Esophagus squamous epithelium (tissue), 5 donors: ENCODE results near the gene SCN9A. TPM values are rescaled to one million over a fixed set of nuclear protein-coding genes. Genes with fewer than 3 reads are reported as not detected.

ENCODE experiments used
- DNase-seq: peaks from one replicate; lab custom pipeline; 2025; lab: John Stamatoyannopoulos, UW
- H3K27ac ChIP-seq, 4 donors: fragments of 200-600 bp; sonication (generic); one replicate each; pipeline ENCODE4 v1.5.1; 2016 to 2019; ENCODE audit warnings: mild to moderate bottlenecking in 1 of 4
- H3K27me3 ChIP-seq, 4 donors: fragments of 200-600 bp; sonication (generic); 1 replicate in 3 of 4; 2 replicates in 1 of 4; pipeline versions ENCODE4 v1.5.1 to v1.6.0; 2017 to 2021; ENCODE audit warnings: antibody characterized with exemption in 1 of 4
- H3K36me3 ChIP-seq, 3 donors: fragments of 200-600 bp; sonication (generic); one replicate each; pipeline ENCODE4 v1.5.1; 2016 to 2019
- H3K4me1 ChIP-seq, 3 donors: fragments of 200-600 bp; sonication (generic); one replicate each; pipeline ENCODE4 v1.5.1; 2017 to 2019
- H3K4me3 ChIP-seq, 4 donors: fragments of 200-600 bp; sonication (generic); 1 replicate in 3 of 4; 2 replicates in 1 of 4; pipeline ENCODE4 v1.5.1; 2016 to 2019; ENCODE audit warnings: mild to moderate bottlenecking in 2 of 4, moderate library complexity in 1 of 4
- H3K9me3 ChIP-seq, 3 donors: fragments of 200-600 bp; sonication (generic); one replicate each; pipeline ENCODE4 v1.5.1; 2016 to 2019
- POLR2A ChIP-seq, 4 donors: fragments of 450-650 bp; IDR thresholded peaks; one replicate each; pipeline ENCODE4 v1.6.1; 2017; ENCODE audit warnings: antibody characterized with exemption in 4 of 4, mild to moderate bottlenecking in 4 of 4, moderate library complexity in 3 of 4
- WGBS, 2 donors: methylation state at CpG; one replicate each; pipeline ENCODE4 v1.1.5; 2018; 5-methylcytosine and 5-hydroxymethylcytosine counted together
- intact Hi-C: fragments of 100-400 bp; cut with DNase I; formaldehyde crosslinking; loops from one replicate; pipeline ENCODE4 v1.15.0; 2022
- total RNA-seq, 4 donors: library from RNA; depleted of rRNA; stranded (reverse); fragments of >200 nt; gene quantifications; one replicate each; pipeline ENCODE4 v1.1.0, GENCODE V29; 2016
- TF ChIP-seq, protein P1 (sequence below), 6 experiments: fragments of 450-650 bp in 4 of 6; fragments of 200-600 bp in 2 of 6; sonication (generic) in 2 of 6; IDR thresholded peaks; one replicate each; pipeline ENCODE4 v1.5.1; 2016 to 2019; ENCODE audit warnings: antibody characterized with exemption in 6 of 6, mild to moderate bottlenecking in 4 of 6, moderate library complexity in 4 of 6
- donor health status: DM: yes; HTN: yes; CAD: no.

The SCN9A gene
- total RNA-seq, 4 donors from 2014 or later, result 0.13 to 1.9 (median 0.77) TPM

DNA sequence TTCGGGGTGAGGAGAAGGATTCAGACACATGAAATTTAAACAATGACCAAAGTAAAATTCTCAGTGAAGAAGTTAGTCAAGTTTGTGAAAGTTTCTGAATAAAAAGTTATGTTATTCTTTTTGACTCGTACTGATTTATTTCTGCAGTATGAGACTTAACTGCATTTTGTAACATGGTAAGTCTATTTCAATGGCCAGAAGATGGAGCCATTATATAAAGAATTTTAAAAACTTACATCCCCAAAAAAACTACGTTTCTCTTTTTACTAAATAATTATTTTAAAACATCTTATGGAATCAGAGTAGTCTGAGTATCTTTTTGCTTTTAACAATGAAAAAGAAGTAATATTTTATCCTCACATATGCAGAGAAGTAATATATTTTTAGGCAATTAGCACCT lies 196.5 kb downstream of the SCN9A start:
- intact Hi-C loops, result no loop called here
- H3K27ac ChIP-seq, result no peak overlapping the region
- TF ChIP-seq POLR2A (IDR thresholded peaks at IDR 0.05), result no peak
- TF ChIP-seq, protein P1, sequence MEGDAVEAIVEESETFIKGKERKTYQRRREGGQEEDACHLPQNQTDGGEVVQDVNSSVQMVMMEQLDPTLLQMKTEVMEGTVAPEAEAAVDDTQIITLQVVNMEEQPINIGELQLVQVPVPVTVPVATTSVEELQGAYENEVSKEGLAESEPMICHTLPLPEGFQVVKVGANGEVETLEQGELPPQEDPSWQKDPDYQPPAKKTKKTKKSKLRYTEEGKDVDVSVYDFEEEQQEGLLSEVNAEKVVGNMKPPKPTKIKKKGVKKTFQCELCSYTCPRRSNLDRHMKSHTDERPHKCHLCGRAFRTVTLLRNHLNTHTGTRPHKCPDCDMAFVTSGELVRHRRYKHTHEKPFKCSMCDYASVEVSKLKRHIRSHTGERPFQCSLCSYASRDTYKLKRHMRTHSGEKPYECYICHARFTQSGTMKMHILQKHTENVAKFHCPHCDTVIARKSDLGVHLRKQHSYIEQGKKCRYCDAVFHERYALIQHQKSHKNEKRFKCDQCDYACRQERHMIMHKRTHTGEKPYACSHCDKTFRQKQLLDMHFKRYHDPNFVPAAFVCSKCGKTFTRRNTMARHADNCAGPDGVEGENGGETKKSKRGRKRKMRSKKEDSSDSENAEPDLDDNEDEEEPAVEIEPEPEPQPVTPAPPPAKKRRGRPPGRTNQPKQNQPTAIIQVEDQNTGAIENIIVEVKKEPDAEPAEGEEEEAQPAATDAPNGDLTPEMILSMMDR (IDR thresholded peaks at IDR 0.05), result no peak
- no peak for DNase-seq
- WGBS, 2 donors, result 21 to 31% methylated on average over 3 of the region's 3 CpGs
- H3K9me3 ChIP-seq, result no peaks in the 10 kb centered on the region
- no peaks in the 10 kb centered on the region for H3K36me3 ChIP-seq
- H3K4me1 ChIP-seq, result no peaks in the 10 kb centered on the region
- H3K4me3 ChIP-seq, result no peak overlapping the region
- H3K27me3 ChIP-seq, result peaks cover 0 to 9% (median 0%) of the 10 kb centered on the region in 4 donors

GRCh38 chr2:166173263-166173662 lies 202.5 kb downstream of the SCN9A start:
- no peaks in the 10 kb centered on the region for H3K36me3 ChIP-seq
- H3K4me1 ChIP-seq, result no peaks in the 10 kb centered on the region
- H3K27me3 ChIP-seq, result no peaks in the 10 kb centered on the region
- TF ChIP-seq, protein P1 (IDR thresholded peaks at IDR 0.05), result no peak
- no peak for TF ChIP-seq POLR2A (IDR thresholded peaks at IDR 0.05)
- no peak overlapping the region for H3K27ac ChIP-seq
- H3K9me3 ChIP-seq, result no peaks in the 10 kb centered on the region
- DNase-seq, result no peak
- intact Hi-C loops, result no loop called here
- H3K4me3 ChIP-seq, result no peak overlapping the region
- WGBS, 2 donors, result 83 to 86% methylated on average over 2 of the region's 2 CpGs

DNA sequence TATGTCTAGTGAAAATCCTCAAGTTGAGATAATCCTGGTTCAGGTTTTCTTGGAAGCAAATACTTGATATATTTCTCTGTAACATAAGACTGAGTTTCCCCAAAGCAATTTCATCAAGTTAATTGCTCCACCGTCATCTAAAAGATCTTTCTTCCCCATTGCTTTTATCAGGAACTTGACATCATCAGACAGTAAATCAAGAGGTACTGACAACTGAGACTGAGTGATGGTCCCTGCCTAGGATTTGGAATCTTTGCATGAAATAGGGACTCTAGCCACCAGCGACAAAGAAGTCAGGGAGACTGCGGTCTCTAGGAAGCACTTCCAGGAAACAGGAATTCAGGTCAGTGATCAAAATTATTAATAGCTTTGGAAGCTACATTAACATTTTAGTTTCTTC lies 204.5 kb downstream of the SCN9A start:
- intact Hi-C loops, result no loop called here
- Histone ChIP-seq H3K27me3 (no peaks in the 10 kb centered on the region), H3K4me1 (no peaks in the 10 kb centered on the region), H3K36me3 (no peaks in the 10 kb centered on the region), H3K4me3 (no peak overlapping the region), H3K27ac (no peak overlapping the region), H3K9me3 (no peaks in the 10 kb centered on the region)
- TF ChIP-seq, protein P1 (IDR thresholded peaks at IDR 0.05), result no peak
- TF ChIP-seq POLR2A (IDR thresholded peaks at IDR 0.05), result no peak
- no peak for DNase-seq
- 67 to 68% methylated on average over 3 of the region's 3 CpGs for WGBS, 2 donors

DNA sequence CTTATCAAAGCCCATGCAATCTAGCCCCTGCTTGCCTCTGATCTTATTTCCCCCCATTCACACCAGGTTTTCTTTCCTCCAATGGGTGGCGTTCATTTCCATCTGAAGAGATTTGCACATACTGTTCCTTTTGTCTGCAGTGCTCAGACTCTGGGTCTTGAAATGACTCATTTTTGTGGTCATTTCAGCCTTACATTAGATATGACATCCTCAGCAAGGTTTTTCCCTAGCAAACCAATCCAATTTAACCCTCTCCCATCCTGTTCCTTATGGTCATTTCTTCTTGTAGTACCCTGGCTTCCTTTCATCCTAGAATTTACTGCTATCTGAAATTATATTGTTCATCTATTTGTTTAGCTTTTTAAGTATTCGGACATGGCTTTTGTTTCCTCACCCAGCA lies 205.4 kb downstream of the SCN9A start:
- Histone ChIP-seq H3K9me3 (no peaks in the 10 kb centered on the region), H3K4me3 (no peak overlapping the region), H3K27me3 (no peaks in the 10 kb centered on the region), H3K36me3 (no peaks in the 10 kb centered on the region), H3K27ac (no peak overlapping the region), H3K4me1 (no peaks in the 10 kb centered on the region)
- TF ChIP-seq, protein P1 (IDR thresholded peaks at IDR 0.05), result no peak
- TF ChIP-seq POLR2A (IDR thresholded peaks at IDR 0.05), result no peak
- intact Hi-C loops, result no loop called here
- WGBS, 2 donors, result 84 to 91% methylated on average over 2 of the region's 2 CpGs
- DNase-seq, result no peak

- intact Hi-C loops, result no loop called here
- H3K36me3 ChIP-seq, result no peaks in the 10 kb centered on the region
- WGBS, 2 donors, result 18 to 26% methylated on average over 2 of the region's 2 CpGs
- no peaks in the 10 kb centered on the region for H3K4me1 ChIP-seq
- TF ChIP-seq POLR2A (IDR thresholded peaks at IDR 0.05), result no peak
- TF ChIP-seq, protein P1 (IDR thresholded peaks at IDR 0.05), result no peak
- DNase-seq, result no peak
- no peaks in the 10 kb centered on the region for H3K9me3 ChIP-seq
- no peak overlapping the region for H3K27ac ChIP-seq
- H3K27me3 ChIP-seq, result no peaks in the 10 kb centered on the region
- H3K4me3 ChIP-seq, result no peak overlapping the region
These were observed 208.3 kb downstream of the SCN9A start for GRCh38 chr2:166167449-166167848.
